Stimulated activated naive B cell treated with anti-CD40 and anti-IgM and Interleukin-4, amounts not matched to agents 10 μg/mL and 1 μg/mL and 100 μg/mL, for 72 hours (primary cell): ENCODE results near the gene ZNF264.

Source experiments
- ATAC-seq, 2 donors: fragments of 150-1000 bp; cut with Tn5 transposase; replicated peaks; 2 replicates each; pipeline ENCODE4 v1.10.0; 2021; ENCODE audit warnings: moderate library complexity in 1 of 2
- DNase-seq: peaks from one replicate; pipeline ENCODE4 v3.0.0; 2021
- H3K27ac Mint-ChIP-seq: one replicate; pipeline ENCODE4 v1.8.0; 2022; ENCODE audit warnings: mild to moderate bottlenecking, mixed read lengths
- H3K27me3 Mint-ChIP-seq, 2 donors: one replicate each; pipeline ENCODE4 v1.8.0; 2022; ENCODE audit warnings: mixed read lengths in 2 of 2
- H3K36me3 Mint-ChIP-seq, 2 donors: one replicate each; pipeline ENCODE4 v1.8.0; 2022; ENCODE audit warnings: mixed read lengths in 2 of 2, mild to moderate bottlenecking in 1 of 2
- H3K4me1 Mint-ChIP-seq, 2 donors: one replicate each; pipeline ENCODE4 v1.8.0; 2022; ENCODE audit warnings: mixed read lengths in 2 of 2, mild to moderate bottlenecking in 1 of 2
- H3K4me3 Mint-ChIP-seq, 2 donors: one replicate each; pipeline ENCODE4 v1.8.0; 2022; ENCODE audit warnings: mild to moderate bottlenecking in 2 of 2, mixed read lengths in 2 of 2, moderate library complexity in 1 of 2
- H3K9me3 Mint-ChIP-seq, 2 donors: one replicate each; pipeline ENCODE4 v1.8.0; 2022; ENCODE audit warnings: mixed read lengths in 2 of 2, mild to moderate bottlenecking in 1 of 2

The ZNF264 gene

GRCh38 chr19:57267291-57267690, 76.0 kb downstream of the ZNF264 start:
- no peak overlapping the region for H3K4me3 Mint-ChIP-seq
- no peaks in the 10 kb centered on the region for H3K27me3 Mint-ChIP-seq
- peaks cover 0 to 3% of the 10 kb centered on the region in 2 donors for H3K9me3 Mint-ChIP-seq
- H3K27ac Mint-ChIP-seq = no peak overlapping the region
- ATAC-seq (peak in 1 of 2 donors; percentile 39), DNase-seq (no peak)
- peaks cover 21 to 43% of the 10 kb centered on the region in 2 donors for H3K36me3 Mint-ChIP-seq
- peaks cover 16 to 20% of the 10 kb centered on the region in 2 donors for H3K4me1 Mint-ChIP-seq

- H3K27me3 Mint-ChIP-seq = no peaks in the 10 kb centered on the region
- H3K36me3 Mint-ChIP-seq = peaks cover 28 to 52% of the 10 kb centered on the region in 2 donors
- peaks cover 25 to 27% of the 10 kb centered on the region in 2 donors for H3K4me1 Mint-ChIP-seq
- H3K27ac Mint-ChIP-seq = peak overlapping the region; percentile 91
- DNase-seq (no peak), ATAC-seq (peak; percentile 74 to 79)
- peaks cover 0 to 3% of the 10 kb centered on the region in 2 donors for H3K9me3 Mint-ChIP-seq
- peak overlapping the region; percentile 11 to 49 for H3K4me3 Mint-ChIP-seq
These were observed 78.4 kb downstream of the ZNF264 start for GRCh38 chr19:57269515-57270250.

- ATAC-seq = no peak
- H3K9me3 Mint-ChIP-seq = peaks cover 0 to 2% of the 10 kb centered on the region in 2 donors
- H3K27ac Mint-ChIP-seq = no peak overlapping the region
- peaks cover 26 to 45% of the 10 kb centered on the region in 2 donors for H3K36me3 Mint-ChIP-seq
- no peak for DNase-seq
- no peaks in the 10 kb centered on the region for H3K27me3 Mint-ChIP-seq
- H3K4me1 Mint-ChIP-seq = peaks cover 25 to 27% of the 10 kb centered on the region in 2 donors
- H3K4me3 Mint-ChIP-seq = no peak overlapping the region
These were observed 80.0 kb downstream of the ZNF264 start for GRCh38 chr19:57271280-57271679.
